ENCODE data around the gene SERPINB7.

DNA sequence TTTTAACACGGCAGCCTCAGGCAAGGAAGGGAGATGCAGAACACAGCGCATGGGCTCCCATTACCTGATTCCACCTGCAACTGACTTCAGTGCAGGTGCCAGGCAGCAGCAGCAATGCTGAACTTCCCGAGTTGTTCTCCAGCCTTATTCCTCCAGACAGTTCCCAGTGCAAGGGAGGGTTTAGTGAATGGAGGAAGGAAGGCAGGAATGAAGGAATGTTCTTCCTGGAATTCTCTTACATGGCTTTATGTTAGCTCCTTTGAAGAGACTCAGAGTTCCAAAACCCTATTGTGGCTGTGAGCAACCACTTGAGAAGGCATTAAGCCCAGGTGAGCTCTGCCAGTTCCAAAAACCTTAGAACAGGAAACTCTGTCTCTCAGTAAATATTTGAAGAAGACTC, 45.5 kb downstream of the SERPINB7 start:
- TF ChIP-seq, protein P1, sequence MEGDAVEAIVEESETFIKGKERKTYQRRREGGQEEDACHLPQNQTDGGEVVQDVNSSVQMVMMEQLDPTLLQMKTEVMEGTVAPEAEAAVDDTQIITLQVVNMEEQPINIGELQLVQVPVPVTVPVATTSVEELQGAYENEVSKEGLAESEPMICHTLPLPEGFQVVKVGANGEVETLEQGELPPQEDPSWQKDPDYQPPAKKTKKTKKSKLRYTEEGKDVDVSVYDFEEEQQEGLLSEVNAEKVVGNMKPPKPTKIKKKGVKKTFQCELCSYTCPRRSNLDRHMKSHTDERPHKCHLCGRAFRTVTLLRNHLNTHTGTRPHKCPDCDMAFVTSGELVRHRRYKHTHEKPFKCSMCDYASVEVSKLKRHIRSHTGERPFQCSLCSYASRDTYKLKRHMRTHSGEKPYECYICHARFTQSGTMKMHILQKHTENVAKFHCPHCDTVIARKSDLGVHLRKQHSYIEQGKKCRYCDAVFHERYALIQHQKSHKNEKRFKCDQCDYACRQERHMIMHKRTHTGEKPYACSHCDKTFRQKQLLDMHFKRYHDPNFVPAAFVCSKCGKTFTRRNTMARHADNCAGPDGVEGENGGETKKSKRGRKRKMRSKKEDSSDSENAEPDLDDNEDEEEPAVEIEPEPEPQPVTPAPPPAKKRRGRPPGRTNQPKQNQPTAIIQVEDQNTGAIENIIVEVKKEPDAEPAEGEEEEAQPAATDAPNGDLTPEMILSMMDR (conservative IDR thresholded peaks at IDR 0.05; ENCODE audit: low read depth, low read length) = no peak
- TF ChIP-seq POLR2A (IDR thresholded peaks at IDR 0.05; ENCODE audit: low read depth, low read length) (no peak), RFX5 (IDR thresholded peaks at IDR 0.05; ENCODE audit: low read depth, low read length) (no peak), MAZ (IDR thresholded peaks at IDR 0.05; ENCODE audit: borderline replicate concordance, low read depth, low read length) (no peak), NFE2L2 (IDR thresholded peaks at IDR 0.05; ENCODE audit: low read depth, low read length) (no peak)
